Measurements from ENCODE around the gene LAMA2.

DNA sequence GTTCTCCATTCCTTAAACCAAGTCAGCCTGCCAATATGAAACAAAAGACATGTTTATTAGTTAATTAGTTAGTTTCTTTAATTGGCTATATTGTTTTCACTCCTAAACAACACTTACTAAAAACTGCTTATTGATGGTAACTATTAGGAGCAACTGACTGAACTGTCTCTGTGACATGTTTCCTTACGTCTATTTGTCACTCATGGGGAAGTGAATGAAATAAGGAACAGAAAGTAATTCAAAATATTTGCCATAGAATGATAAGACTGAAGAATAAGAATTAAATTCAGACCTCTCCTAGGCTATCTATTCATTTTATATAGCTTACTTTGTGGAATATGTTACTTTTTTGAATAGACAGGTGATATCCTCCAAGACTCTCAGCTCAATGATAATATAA is 217.2 kb downstream of the LAMA2 start:
- TF ChIP-seq, protein P1, sequence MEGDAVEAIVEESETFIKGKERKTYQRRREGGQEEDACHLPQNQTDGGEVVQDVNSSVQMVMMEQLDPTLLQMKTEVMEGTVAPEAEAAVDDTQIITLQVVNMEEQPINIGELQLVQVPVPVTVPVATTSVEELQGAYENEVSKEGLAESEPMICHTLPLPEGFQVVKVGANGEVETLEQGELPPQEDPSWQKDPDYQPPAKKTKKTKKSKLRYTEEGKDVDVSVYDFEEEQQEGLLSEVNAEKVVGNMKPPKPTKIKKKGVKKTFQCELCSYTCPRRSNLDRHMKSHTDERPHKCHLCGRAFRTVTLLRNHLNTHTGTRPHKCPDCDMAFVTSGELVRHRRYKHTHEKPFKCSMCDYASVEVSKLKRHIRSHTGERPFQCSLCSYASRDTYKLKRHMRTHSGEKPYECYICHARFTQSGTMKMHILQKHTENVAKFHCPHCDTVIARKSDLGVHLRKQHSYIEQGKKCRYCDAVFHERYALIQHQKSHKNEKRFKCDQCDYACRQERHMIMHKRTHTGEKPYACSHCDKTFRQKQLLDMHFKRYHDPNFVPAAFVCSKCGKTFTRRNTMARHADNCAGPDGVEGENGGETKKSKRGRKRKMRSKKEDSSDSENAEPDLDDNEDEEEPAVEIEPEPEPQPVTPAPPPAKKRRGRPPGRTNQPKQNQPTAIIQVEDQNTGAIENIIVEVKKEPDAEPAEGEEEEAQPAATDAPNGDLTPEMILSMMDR (IDR thresholded peaks at IDR 0.05) = no peak
- TF ChIP-seq POLR2AphosphoS5 (IDR thresholded peaks at IDR 0.05; ENCODE audit: low read depth, low read length) (no peak), TCF7L2 (IDR thresholded peaks at IDR 0.05; ENCODE audit: low read depth, low read length) (no peak)
